Endothelial cell of umbilical vein (primary cell): ENCODE results near the gene IQCH. TPM values are rescaled to one million over a fixed set of nuclear protein-coding genes. Genes with fewer than 3 reads are reported as not detected.
"Not testable (repeated sequence)": the region's sequence is repeated elsewhere in the genome, so short reads cannot be mapped to it uniquely, and the experiment has no call there.

Experiments used
- BruUV-seq: library from RNA; stranded (reverse); fragments of 400-500 nt; replicated peaks from 2 replicates; lab custom pipeline; 2021; lab: Mats Ljungman, UMichigan
- CTCF ChIA-PET: fragments of 300-600, 350-600 bp; sonication (Branson Sonifier 250); formaldehyde crosslinking; loops from one replicate; lab custom pipeline; 2021; ENCODE audit warnings: antibody characterized with exemption, inconsistent platforms; lab: Charles Lee
- POLR2A ChIA-PET: fragments of 300-600, 350-600 bp; sonication (Branson Sonifier 250); formaldehyde crosslinking; loops from one replicate; lab custom pipeline; 2021; ENCODE audit warnings: antibody characterized with exemption, inconsistent platforms; lab: Charles Lee
- DNase-seq: peaks from one replicate; pipeline ENCODE4 v3.0.0-alpha.2; 2011; ENCODE audit warnings: low read depth, low spot score
- FAIRE-seq: peaks from 2 replicates; lab custom pipeline; 2011; peaks lifted over from hg19 to GRCh38; lab: Jason Lieb, UNC
- H2AFZ ChIP-seq: 2 replicates; pipeline ENCODE4 v1.6.0; 2012; ENCODE audit warnings: low read depth, low read length, control low read depth, inconsistent platforms
- H3K27ac ChIP-seq: 2 replicates; pipeline ENCODE4 v1.5.1; 2011; ENCODE audit warnings: low read depth, mild to moderate bottlenecking, control low read depth, low read length, moderate library complexity; ENCODE audit not compliant: insufficient read depth
- H3K27me3 ChIP-seq, 2 experiments: 2 replicates each; pipeline versions ENCODE4 v1.6.0 to v1.6.1; 2011; ENCODE audit warnings: low read length in 2 of 2, mixed read lengths in 1 of 2; ENCODE audit not compliant: control insufficient read depth in 2 of 2, insufficient read depth in 2 of 2
- H3K36me3 ChIP-seq, 2 experiments: 2 replicates in 1 of 2; 3 replicates in 1 of 2; pipeline ENCODE4 v1.5.1; 2011; ENCODE audit warnings: low read length in 2 of 2, mild to moderate bottlenecking in 1 of 2, moderate library complexity in 1 of 2; ENCODE audit not compliant: control insufficient read depth in 2 of 2, insufficient read depth in 2 of 2; ENCODE audit errors: extremely low read depth in 1 of 2
- H3K4me1 ChIP-seq: 3 replicates; pipeline ENCODE4 v1.5.1; 2011; ENCODE audit warnings: mild to moderate bottlenecking, low read length; ENCODE audit not compliant: control insufficient read depth, insufficient read depth; ENCODE audit errors: extremely low read depth
- H3K4me2 ChIP-seq: 2 replicates; pipeline ENCODE4 v1.6.1; 2011; ENCODE audit warnings: low read length, control low read depth, mixed read lengths; ENCODE audit not compliant: insufficient read depth
- H3K4me3 ChIP-seq, 3 experiments: fragments of 200-600 bp in 1 of 3; sonication (generic), shearing (Covaris generic) in 1 of 3; replicated peaks in 1 of 3; 2 replicates each; pipeline ENCODE4 v1.5.1; 2011 to 2016; ENCODE audit warnings: control low read depth in 3 of 3, low read length in 3 of 3, mild to moderate bottlenecking in 2 of 3, inconsistent platforms in 1 of 3, low read depth in 1 of 3, moderate library complexity in 1 of 3; ENCODE audit not compliant: insufficient read depth in 1 of 3
- H3K79me2 ChIP-seq: 2 replicates; pipeline ENCODE4 v1.6.0; 2012; ENCODE audit warnings: low read length, inconsistent platforms; ENCODE audit not compliant: control insufficient read depth, insufficient read depth
- H3K9ac ChIP-seq: replicated peaks from 2 replicates; pipeline ENCODE3; 2011; ENCODE audit warnings: low read length, control low read depth; ENCODE audit not compliant: insufficient read depth; ENCODE audit errors: extremely low read depth
- H3K9me1 ChIP-seq: replicated peaks from 3 replicates; pipeline ENCODE4 v1.6.0; 2011; ENCODE audit warnings: mild to moderate bottlenecking, low read length; ENCODE audit not compliant: control insufficient read depth, insufficient read depth; ENCODE audit errors: extremely low read depth
- H3K9me3 ChIP-seq: replicated peaks from 2 replicates; pipeline ENCODE4 v1.5.1; 2012; ENCODE audit warnings: low read length, inconsistent platforms; ENCODE audit not compliant: control insufficient read depth, insufficient read depth
- H4K20me1 ChIP-seq: replicated peaks from 2 replicates; pipeline ENCODE3; 2011; ENCODE audit warnings: mild to moderate bottlenecking, low read length; ENCODE audit not compliant: control insufficient read depth, insufficient read depth; ENCODE audit errors: extremely low read depth
- CTCF ChIP-seq, 2 donors: IDR thresholded peaks; 1 replicate in 1 of 2; 2 replicates in 1 of 2; pipeline ENCODE4 v1.5.1; 2011; ENCODE audit warnings: low read length in 2 of 2, mild to moderate bottlenecking in 2 of 2, moderate library complexity in 2 of 2, control low read depth in 1 of 2, inconsistent platforms in 1 of 2, low read depth in 1 of 2; ENCODE audit not compliant: insufficient read depth in 1 of 2; ENCODE audit errors: extremely low read depth in 1 of 2
- EZH2 ChIP-seq: IDR thresholded peaks from 2 replicates; pipeline ENCODE4 v1.6.1; 2012; ENCODE audit warnings: borderline replicate concordance, low read depth, mild to moderate bottlenecking, moderate library complexity, low read length, inconsistent platforms; ENCODE audit not compliant: severe bottlenecking
- FOS ChIP-seq: IDR thresholded peaks from 2 replicates; pipeline ENCODE4 v1.6.1; 2011; ENCODE audit warnings: mild to moderate bottlenecking, low read length, moderate library complexity, borderline replicate concordance; ENCODE audit not compliant: insufficient read depth
- GATA2 ChIP-seq: IDR thresholded peaks from 2 replicates; pipeline ENCODE4 v1.7.0; 2011; ENCODE audit warnings: low read depth, mild to moderate bottlenecking, moderate library complexity, mixed read lengths, low read length; ENCODE audit not compliant: insufficient read length, insufficient read depth
- JUN ChIP-seq: IDR thresholded peaks from 2 replicates; pipeline ENCODE4 v1.6.1; 2011; ENCODE audit warnings: borderline replicate concordance, low read depth; ENCODE audit not compliant: insufficient read length, insufficient read depth
- MAX ChIP-seq: IDR thresholded peaks from 2 replicates; pipeline ENCODE4 v1.6.1; 2011; ENCODE audit not compliant: insufficient read depth, insufficient read length
- MYC ChIP-seq: IDR thresholded peaks from one replicate; pipeline ENCODE4 v1.6.1; 2011; ENCODE audit warnings: mild to moderate bottlenecking, low read depth, low read length
- POLR2A ChIP-seq: IDR thresholded peaks from 2 replicates; pipeline ENCODE4 v1.6.1; 2012; ENCODE audit warnings: low read depth, mild to moderate bottlenecking, control low read depth, low read length
- POLR2AphosphoS5 ChIP-seq: IDR thresholded peaks from 2 replicates; pipeline ENCODE4 v1.6.1; 2012; ENCODE audit warnings: low read depth, mild to moderate bottlenecking, control low read depth, low read length, moderate library complexity; ENCODE audit not compliant: insufficient read depth
- dilution Hi-C: fragments of 300-500 bp; cut with MboI; formaldehyde crosslinking; loops from one replicate; pipeline ENCODE4 v1.15.0; 2019; ENCODE audit warnings: low sequenced_read_pairs; ENCODE audit not compliant: extremely low pct_ligation_motif_present
- intact Hi-C: fragments of 100-400 bp; cut with micrococcal nuclease; formaldehyde crosslinking; loops from one replicate; pipeline ENCODE4 v1.10.0; 2022
- polyA plus RNA-seq, 4 experiments: library from polyadenylated mRNA; depleted of rRNA in 3 of 4; stranded (reverse) in 3 of 4; unstranded in 1 of 4; fragments of >200 nt; gene quantifications; 2 replicates each; pipeline versions ENCODE4 v1.2.1 to v1.2.3, GENCODE V29; 2011 to 2012; ENCODE audit warnings: missing spikeins in 1 of 4
- total RNA-seq: library from RNA; stranded (reverse); gene quantifications from 2 replicates; pipeline ENCODE4 v1.2.3, GENCODE V29; 2021

IQCH gene
- total and polyA plus RNA-seq, 2 donors (not counting 3 experiments of a cell fraction or from before 2014, with no cell fraction given): 0.29 to 0.51 TPM

GRCh38 chr15:67256051-67256450 lies 1.5 kb downstream of the IQCH start:
- H3K9ac ChIP-seq: no peak overlapping the region
- no peaks in the 10 kb centered on the region for H3K27me3 ChIP-seq
- BruUV-seq: no TSS peak
- H2AFZ ChIP-seq: no peak overlapping the region
- dilution Hi-C loops (no loop called here), intact Hi-C loops (loop anchor here (2.0 kb wide), 1 partner anchor 585 kb away; the partner anchor contains the start of gene RNU6-1)
- peaks cover 30% of the 10 kb centered on the region for H3K79me2 ChIP-seq
- H4K20me1 ChIP-seq: no peaks in the 10 kb centered on the region
- no peak for FAIRE-seq
- TF ChIP-seq GATA2: no peak
- no peak for TF ChIP-seq MYC
- no peak for TF ChIP-seq CTCF (IDR thresholded peaks at IDR 0.05; ENCODE audit: extremely low read depth in 1 of 2, insufficient read depth in 1 of 2, low read depth in 1 of 2, low read length in 2 of 2)
- TF ChIP-seq JUN: no peak
- no peak for TF ChIP-seq POLR2AphosphoS5
- no peak for TF ChIP-seq MAX
- TF ChIP-seq POLR2A: no peak
- no peak for TF ChIP-seq EZH2
- TF ChIP-seq FOS: no peak
- no peaks in the 10 kb centered on the region for H3K36me3 ChIP-seq
- ChIA-PET CTCF (interaction anchor here (1.5 kb wide), 1 partner anchor 20 kb away, joined by 3 read pairs; no protein-coding TSS in a partner anchor), POLR2A (no interaction called here)
- no peaks in the 10 kb centered on the region for H3K9me1 ChIP-seq
- H3K4me1 ChIP-seq: peaks cover 7% of the 10 kb centered on the region
- no peak overlapping the region for H3K4me3 ChIP-seq
- DNase-seq: no peak
- H3K27ac ChIP-seq: no peak overlapping the region
- H3K9me3 ChIP-seq: no peaks in the 10 kb centered on the region
- H3K4me2 ChIP-seq: no peak overlapping the region

GRCh38 chr15:67258412-67258811 lies 3.8 kb downstream of the IQCH start:
- BruUV-seq, H3K4me3 ChIP-seq, H3K9me3 ChIP-seq, POLR2A ChIA-PET, H3K4me2 ChIP-seq, H4K20me1 ChIP-seq, H3K27ac ChIP-seq, H2AFZ ChIP-seq, H3K4me1 ChIP-seq, H3K9me1 ChIP-seq, intact Hi-C loops, H3K36me3 ChIP-seq, dilution Hi-C loops, H3K9ac ChIP-seq, DNase-seq, FAIRE-seq, H3K27me3 ChIP-seq, H3K79me2 ChIP-seq: not testable (repeated sequence)
- CTCF ChIA-PET: interaction anchor here (0.8 kb wide), 1 partner anchor 11 kb away, joined by 3 read pairs; no protein-coding TSS in a partner anchor
